Measurements from ENCODE around the gene AATK. TPM values are rescaled to one million over a fixed set of nuclear protein-coding genes. Genes with fewer than 3 reads are reported as not detected.

The AATK gene
- total and polyA plus RNA-seq, 2 donors (not counting 3 experiments of a cell fraction or from before 2014, with no cell fraction given): 0.69 to 1.00 TPM

DNA sequence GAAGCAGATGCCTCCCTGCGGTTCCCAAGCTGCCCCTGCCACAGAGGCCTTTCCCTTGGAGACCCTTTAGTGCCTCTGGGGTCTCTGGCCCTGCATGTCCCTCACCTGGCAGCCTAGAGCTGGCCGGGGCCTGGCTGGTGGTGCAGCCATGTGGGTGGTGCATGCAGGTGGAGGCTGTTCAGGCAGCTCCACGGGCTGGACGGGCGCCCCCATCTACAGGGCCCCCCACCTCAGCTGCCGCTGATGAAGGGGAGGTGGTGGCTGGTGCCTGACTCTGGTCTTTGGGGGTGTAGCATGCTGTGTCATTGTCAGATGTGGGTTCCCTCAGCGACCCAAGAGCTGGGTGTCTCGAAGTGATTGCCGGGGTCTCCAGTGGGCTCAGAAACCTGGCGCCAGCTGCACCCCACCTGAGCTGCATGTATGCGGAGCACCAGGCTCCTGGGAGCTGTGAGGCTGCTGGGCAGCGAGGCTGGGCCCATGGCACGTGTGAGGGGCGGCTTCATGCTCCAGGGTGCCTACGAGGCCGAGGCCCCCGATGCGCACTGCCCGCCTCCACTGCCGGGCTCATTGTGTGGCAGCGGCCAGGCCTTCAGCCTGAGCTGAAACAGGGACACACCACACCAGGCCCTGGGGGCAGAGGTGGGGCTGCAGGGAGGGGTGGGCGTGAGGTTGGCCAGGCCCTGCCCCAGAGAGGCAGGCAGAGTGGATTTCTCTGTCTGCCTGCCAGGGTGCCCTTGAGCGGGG, 74.1 kb downstream of the AATK start:
- Histone ChIP-seq H3K4me2 (ENCODE audit: insufficient read depth, low read length) (no peak overlapping the region), H3K9me3 (replicated peaks; ENCODE audit: control insufficient read depth, insufficient read depth, low read length) (no peaks in the 10 kb centered on the region), H4K20me1 (replicated peaks; ENCODE audit: control insufficient read depth, extremely low read depth, insufficient read depth, low read length) (no peaks in the 10 kb centered on the region), H3K79me2 (ENCODE audit: control insufficient read depth, insufficient read depth, low read length) (no peaks in the 10 kb centered on the region), H3K27me3 (ENCODE audit: control insufficient read depth in 2 of 2, insufficient read depth in 2 of 2, low read length in 2 of 2) (no peaks in the 10 kb centered on the region), H3K4me3 (replicated peaks in 1 of 3; ENCODE audit: insufficient read depth in 1 of 3, low read depth in 1 of 3, low read length in 3 of 3) (no peak overlapping the region), H3K9me1 (replicated peaks; ENCODE audit: control insufficient read depth, extremely low read depth, insufficient read depth, low read length) (no peaks in the 10 kb centered on the region), H3K36me3 (ENCODE audit: control insufficient read depth in 2 of 2, extremely low read depth in 1 of 2, insufficient read depth in 2 of 2, low read length in 2 of 2) (no peaks in the 10 kb centered on the region), H2AFZ (ENCODE audit: low read depth, low read length) (no peak overlapping the region), H3K9ac (replicated peaks; ENCODE audit: extremely low read depth, insufficient read depth, low read length) (no peak overlapping the region), H3K27ac (ENCODE audit: insufficient read depth, low read depth, low read length) (no peak overlapping the region), H3K4me1 (ENCODE audit: control insufficient read depth, extremely low read depth, insufficient read depth, low read length) (peaks cover 6% of the 10 kb centered on the region)
- FAIRE-seq: no peak
- ChIA-PET CTCF (interaction anchor here (1.4 kb wide), 1 partner anchor 103 kb away, joined by 5 read pairs; no protein-coding TSS in a partner anchor), POLR2A (no interaction called here)
- dilution Hi-C loops (cut with MboI; ENCODE audit: extremely low pct_ligation_motif_present, low sequenced_read_pairs) (no loop called here), intact Hi-C loops (cut with micrococcal nuclease) (no loop called here)
- TF ChIP-seq GATA2 (IDR thresholded peaks at IDR 0.05; ENCODE audit: insufficient read depth, insufficient read length, low read depth, low read length) (no peak), JUN (IDR thresholded peaks at IDR 0.05; ENCODE audit: borderline replicate concordance, insufficient read depth, insufficient read length, low read depth) (no peak), MYC (IDR thresholded peaks at IDR 0.05; ENCODE audit: low read depth, low read length) (no peak), POLR2AphosphoS5 (IDR thresholded peaks at IDR 0.05; ENCODE audit: insufficient read depth, low read depth, low read length) (no peak), EZH2 (IDR thresholded peaks at IDR 0.05; ENCODE audit: borderline replicate concordance, low read depth, low read length, severe bottlenecking) (no peak), POLR2A (IDR thresholded peaks at IDR 0.05; ENCODE audit: low read depth, low read length) (no peak)
- TF ChIP-seq, protein P1, sequence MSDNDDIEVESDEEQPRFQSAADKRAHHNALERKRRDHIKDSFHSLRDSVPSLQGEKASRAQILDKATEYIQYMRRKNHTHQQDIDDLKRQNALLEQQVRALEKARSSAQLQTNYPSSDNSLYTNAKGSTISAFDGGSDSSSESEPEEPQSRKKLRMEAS (IDR thresholded peaks at IDR 0.05; ENCODE audit: insufficient read depth, insufficient read length): no peak
- TF ChIP-seq, protein P2, sequence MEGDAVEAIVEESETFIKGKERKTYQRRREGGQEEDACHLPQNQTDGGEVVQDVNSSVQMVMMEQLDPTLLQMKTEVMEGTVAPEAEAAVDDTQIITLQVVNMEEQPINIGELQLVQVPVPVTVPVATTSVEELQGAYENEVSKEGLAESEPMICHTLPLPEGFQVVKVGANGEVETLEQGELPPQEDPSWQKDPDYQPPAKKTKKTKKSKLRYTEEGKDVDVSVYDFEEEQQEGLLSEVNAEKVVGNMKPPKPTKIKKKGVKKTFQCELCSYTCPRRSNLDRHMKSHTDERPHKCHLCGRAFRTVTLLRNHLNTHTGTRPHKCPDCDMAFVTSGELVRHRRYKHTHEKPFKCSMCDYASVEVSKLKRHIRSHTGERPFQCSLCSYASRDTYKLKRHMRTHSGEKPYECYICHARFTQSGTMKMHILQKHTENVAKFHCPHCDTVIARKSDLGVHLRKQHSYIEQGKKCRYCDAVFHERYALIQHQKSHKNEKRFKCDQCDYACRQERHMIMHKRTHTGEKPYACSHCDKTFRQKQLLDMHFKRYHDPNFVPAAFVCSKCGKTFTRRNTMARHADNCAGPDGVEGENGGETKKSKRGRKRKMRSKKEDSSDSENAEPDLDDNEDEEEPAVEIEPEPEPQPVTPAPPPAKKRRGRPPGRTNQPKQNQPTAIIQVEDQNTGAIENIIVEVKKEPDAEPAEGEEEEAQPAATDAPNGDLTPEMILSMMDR (IDR thresholded peaks at IDR 0.05; ENCODE audit: extremely low read depth in 1 of 2, insufficient read depth in 1 of 2, low read depth in 1 of 2, low read length in 2 of 2): no peak
- no peak for DNase-seq (ENCODE audit: low read depth, low spot score)
- BruUV-seq (replicated peaks): no TSS peak

Measured in endothelial cell of umbilical vein (primary cell).